ENCODE data around the gene ARRB1. TPM values are rescaled to one million over a fixed set of nuclear protein-coding genes. Genes with fewer than 3 reads are reported as not detected.

The ARRB1 gene
- polyA plus RNA-seq, 1 of the 3 experiments (the other 2 are of a cell fraction), result 7.0 TPM

DNA sequence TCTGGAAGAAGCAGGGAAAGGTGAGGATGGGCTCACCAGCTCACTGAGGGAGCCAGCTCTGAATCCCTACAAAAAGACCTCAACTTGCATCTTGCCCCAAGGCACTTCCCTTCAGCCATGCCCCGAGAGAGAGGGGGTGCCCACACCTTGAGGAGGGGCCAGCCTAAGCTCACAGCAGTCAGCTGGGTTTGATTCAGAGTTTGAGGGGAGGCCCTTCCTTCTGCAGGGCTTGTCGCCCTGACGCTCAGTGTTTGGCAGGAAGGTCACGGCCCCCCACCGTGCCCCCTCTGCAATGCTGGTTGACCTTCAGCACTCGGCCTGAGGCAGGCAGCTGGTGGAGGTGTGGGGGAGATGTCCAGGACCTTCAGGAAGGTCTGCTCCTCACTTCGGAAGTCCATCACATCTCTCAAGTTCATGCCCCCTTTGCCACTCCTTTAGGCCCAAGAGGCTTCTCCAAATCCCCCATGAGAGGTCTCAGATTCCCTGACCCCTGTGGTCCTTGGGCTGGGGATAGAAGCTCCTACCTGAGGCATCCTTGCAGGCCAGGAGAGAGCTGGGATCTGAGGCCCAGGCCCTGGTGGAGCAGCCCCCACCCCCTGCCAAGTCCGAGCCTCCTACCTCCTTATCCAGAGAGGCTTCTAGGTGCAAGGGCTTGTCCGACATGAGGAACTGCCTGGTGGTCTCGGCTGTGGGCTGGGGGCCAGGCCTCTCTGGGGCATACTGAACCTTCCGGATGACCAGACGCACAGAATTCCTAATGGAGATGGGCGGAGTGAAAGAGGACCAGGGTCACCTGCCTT, 73.3 kb downstream of the ARRB1 start:
- Histone ChIP-seq H2AFZ (ENCODE audit: low read depth) (no peak overlapping the region), H3K4me2 (no peak overlapping the region), H3K79me2 (ENCODE audit: insufficient read depth) (no peaks in the 10 kb centered on the region), H3K4me3 (ENCODE audit: low read depth in 2 of 2, low read length in 1 of 2) (no peak overlapping the region), H3F3A (replicated peaks; ENCODE audit: insufficient read depth) (no peaks in the 10 kb centered on the region), H3K36me3 (replicated peaks in 1 of 2; ENCODE audit: control insufficient read depth in 1 of 2, insufficient read depth in 2 of 2, low read length in 1 of 2) (peaks cover 0 to 5% of the 10 kb centered on the region in 2 experiments), H3K27ac (ENCODE audit: low read depth in 2 of 2, low read length in 1 of 2) (no peak overlapping the region), H3K9me3 (no peaks in the 10 kb centered on the region), H3K9me2 (no peaks in the 10 kb centered on the region), H4K20me1 (ENCODE audit: insufficient read depth) (no peaks in the 10 kb centered on the region), H3K9ac (no peak overlapping the region), H3K27me3 (ENCODE audit: insufficient read depth) (no peaks in the 10 kb centered on the region), H3K4me1 (ENCODE audit: control insufficient read depth in 1 of 2, insufficient read depth in 2 of 2, low read depth in 1 of 2, low read length in 1 of 2) (peaks cover 0 to 11% of the 10 kb centered on the region in 2 experiments; a peak in 1 of 4 replicates)
- WGBS (ENCODE audit: low lambda C conversion rate), result 100% methylated on average over 1 of the region's 13 CpGs
- no peak for DNase-seq
- ChIA-PET POLR2A (interaction anchor here (1.0 kb wide), 1 partner anchor 74 kb away, joined by 3 read pairs; no protein-coding TSS in a partner anchor), CTCF (interaction anchor here (0.7 to 27.4 kb wide), 6 partner anchors 30 to 133 kb away, joined by 3 to 701 read pairs (median 4); no protein-coding TSS in a partner anchor)
- TF ChIP-seq CTCF (IDR thresholded peaks at IDR 0.05), result no peak
- TF ChIP-seq FOXJ3 (CRISPR knock-in tag; IDR thresholded peaks at IDR 0.05), result no peak
- no peak for TF ChIP-seq NRF1 (IDR thresholded peaks at IDR 0.05; ENCODE audit: low read depth, low read length)
- no peak for TF ChIP-seq YY1 (IDR thresholded peaks at IDR 0.05; ENCODE audit: low read depth)
- TF ChIP-seq USF2 (IDR thresholded peaks at IDR 0.05; ENCODE audit: borderline replicate concordance, low read depth, low read length), result no peak
- TF ChIP-seq POLR2AphosphoS5 (IDR thresholded peaks at IDR 0.05; ENCODE audit: low read depth, low read length), result no peak
- no peak for TF ChIP-seq GATA2 (CRISPR knock-in tag; IDR thresholded peaks at IDR 0.05)
- no peak for TF ChIP-seq NFIC (IDR thresholded peaks at IDR 0.05; ENCODE audit: borderline replicate concordance)

GRCh38 chr11:75277211-75277805, 74.2 kb downstream of the ARRB1 start:
- POLR2A ChIA-PET, result interaction anchor here (1.0 to 1.1 kb wide), 2 partner anchors 12 to 75 kb away, joined by 3 read pairs; no protein-coding TSS in a partner anchor
- Histone ChIP-seq H3K27me3 (ENCODE audit: insufficient read depth) (no peaks in the 10 kb centered on the region), H3K9ac (no peak overlapping the region), H3K4me2 (no peak overlapping the region), H3K36me3 (replicated peaks in 1 of 2; ENCODE audit: control insufficient read depth in 1 of 2, insufficient read depth in 2 of 2, low read length in 1 of 2) (peaks cover 0 to 5% of the 10 kb centered on the region in 2 experiments), H3K9me2 (no peaks in the 10 kb centered on the region), H3K9me3 (no peaks in the 10 kb centered on the region), H3K4me3 (ENCODE audit: low read depth in 2 of 2, low read length in 1 of 2) (no peak overlapping the region), H3K79me2 (ENCODE audit: insufficient read depth) (no peaks in the 10 kb centered on the region), H3K4me1 (ENCODE audit: control insufficient read depth in 1 of 2, insufficient read depth in 2 of 2, low read depth in 1 of 2, low read length in 1 of 2) (peaks cover 0 to 10% of the 10 kb centered on the region in 2 experiments; a peak in 1 of 4 replicates), H3F3A (replicated peaks; ENCODE audit: insufficient read depth) (no peaks in the 10 kb centered on the region), H3K27ac (ENCODE audit: low read depth in 2 of 2, low read length in 1 of 2) (no peak overlapping the region), H4K20me1 (ENCODE audit: insufficient read depth) (no peaks in the 10 kb centered on the region), H2AFZ (ENCODE audit: low read depth) (no peak overlapping the region)
- DNase-seq, result no peak
- WGBS (ENCODE audit: low lambda C conversion rate), result 93% methylated on average over 11 of the region's 11 CpGs
- CTCF ChIA-PET, result interaction anchor here (0.6 to 27.4 kb wide), 9 partner anchors 14 to 257 kb away, joined by 3 to 701 read pairs (median 3); no protein-coding TSS in a partner anchor
- TF ChIP-seq CHD2 (IDR thresholded peaks at IDR 0.05; ENCODE audit: low read length, partially characterized antibody), result no peak
- no peak for TF ChIP-seq ZBTB33 (IDR thresholded peaks at IDR 0.05; ENCODE audit: borderline replicate concordance, low read depth)

Data from SK-N-SH (cell line).